ENCODE measurements around the gene SPNS2.

SPNS2 gene

GRCh38 chr17:4554441-4554996 is 55.8 kb downstream of the SPNS2 start:
- DNase-seq = no peak

GRCh38 chr17:4554997-4555799 is 56.5 kb downstream of the SPNS2 start, which contains the start of gene MYBBP1A:
TSS of gene MYBBP1A (minus strand) at chr17:4555384. CDS start at chr17:4555324, 60 bp downstream.
- peak; percentile 94 for DNase-seq

- DNase-seq = no peak
These were observed 57.4 kb downstream of the SPNS2 start for GRCh38 chr17:4555873-4556759.

DNA sequence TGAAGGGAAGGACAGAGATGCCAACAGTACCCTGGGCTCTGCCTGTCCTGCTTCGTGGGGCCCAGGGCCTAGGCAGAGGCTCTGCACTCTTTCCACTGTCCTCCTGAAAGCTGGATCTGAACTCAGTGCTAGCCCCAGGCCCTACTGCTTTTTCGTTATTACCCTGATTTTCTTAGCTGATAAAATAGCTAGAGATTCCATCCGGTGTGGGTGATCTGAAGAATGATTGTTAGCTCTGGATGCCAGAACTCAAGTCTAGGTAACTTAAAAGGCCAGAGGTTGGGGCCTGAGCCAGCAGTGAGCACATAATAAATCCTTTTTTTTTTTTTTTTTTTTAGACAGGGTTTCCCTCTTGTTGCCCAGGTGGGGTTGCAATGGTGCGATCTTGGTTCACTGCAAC is 58.3 kb downstream of the SPNS2 start:
- DNase-seq = no peak

GRCh38 chr17:4557626-4558346 is 59.1 kb downstream of the SPNS2 start:
- DNase-seq = no peak

DNA sequence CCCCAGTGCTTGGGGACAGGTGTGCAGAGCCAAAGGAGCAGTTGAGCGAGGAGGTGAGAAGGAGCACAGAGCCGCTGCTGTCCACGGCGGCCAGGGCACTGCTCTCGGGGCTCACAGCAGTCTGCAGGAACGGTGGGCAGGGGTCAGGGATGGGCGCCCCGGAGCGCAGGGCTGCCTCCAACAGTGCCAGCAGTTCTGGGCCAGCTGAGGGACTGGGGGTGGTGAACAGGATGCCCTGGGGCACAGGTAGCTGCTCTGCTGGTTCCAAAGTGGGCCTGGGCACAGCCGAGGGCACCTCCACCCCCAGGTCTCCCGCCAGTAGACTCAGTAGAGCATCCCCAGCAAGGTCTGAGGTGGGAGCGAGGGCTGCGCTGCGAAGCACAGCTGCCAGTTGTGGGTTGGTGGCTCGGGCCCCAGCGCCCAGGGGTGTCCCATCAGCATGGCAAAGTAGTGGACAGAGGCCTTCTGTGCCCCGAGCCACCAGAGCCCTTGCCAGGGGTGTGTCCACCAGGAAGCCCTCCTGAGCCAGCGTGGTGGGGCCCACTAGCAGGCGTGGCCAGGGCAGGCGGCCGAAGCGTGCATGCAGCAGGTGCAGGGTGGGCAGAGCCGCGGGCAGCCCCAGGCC is 59.8 kb downstream of the SPNS2 start:
- DNase-seq = no peak

DNA sequence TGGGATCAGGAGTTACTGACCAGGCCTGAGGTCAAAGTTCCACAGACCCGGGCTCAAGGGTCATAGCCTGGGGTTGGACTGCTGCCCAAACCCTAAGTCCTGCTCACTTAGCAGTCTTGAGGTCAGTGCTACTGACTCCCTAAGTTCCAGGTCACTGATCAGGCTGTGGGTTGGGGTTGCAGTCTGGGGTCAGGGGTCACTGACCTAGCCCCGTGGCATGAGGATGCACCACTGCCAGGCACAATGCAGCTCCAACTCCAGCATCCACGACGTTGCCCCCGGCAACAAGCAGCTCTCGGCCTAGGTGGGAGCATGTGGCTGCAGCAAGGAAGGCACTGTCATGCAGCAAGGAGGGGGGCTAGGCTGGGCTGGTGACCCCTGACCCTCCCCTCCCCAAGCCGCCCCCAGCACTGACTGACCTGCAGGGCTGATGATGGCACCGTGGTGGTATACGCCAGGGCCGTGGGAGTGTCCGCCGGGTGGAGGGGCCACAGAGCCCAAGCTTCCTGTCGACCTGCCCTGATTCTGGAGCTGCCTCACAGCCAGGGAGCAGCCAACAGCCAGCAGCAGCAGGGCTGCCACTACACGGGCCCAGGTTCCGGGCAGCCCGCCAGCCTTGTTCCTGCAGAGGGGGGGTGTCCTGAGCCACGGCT is 60.6 kb downstream of the SPNS2 start:
- DNase-seq = no peak

GRCh38 chr17:4559966-4560365 is 61.3 kb downstream of the SPNS2 start:
- DNase-seq = no peak

- no peak for DNase-seq
These were observed 61.7 kb downstream of the SPNS2 start, which contains the start of gene GGT6 for GRCh38 chr17:4560421-4560820. TSS of gene GGT6 (minus strand) at chr17:4560577. CDS start at chr17:4560521, 56 bp downstream.

- DNase-seq = no peak
These were observed 62.2 kb downstream of the SPNS2 start for GRCh38 chr17:4560837-4561256.

DNA sequence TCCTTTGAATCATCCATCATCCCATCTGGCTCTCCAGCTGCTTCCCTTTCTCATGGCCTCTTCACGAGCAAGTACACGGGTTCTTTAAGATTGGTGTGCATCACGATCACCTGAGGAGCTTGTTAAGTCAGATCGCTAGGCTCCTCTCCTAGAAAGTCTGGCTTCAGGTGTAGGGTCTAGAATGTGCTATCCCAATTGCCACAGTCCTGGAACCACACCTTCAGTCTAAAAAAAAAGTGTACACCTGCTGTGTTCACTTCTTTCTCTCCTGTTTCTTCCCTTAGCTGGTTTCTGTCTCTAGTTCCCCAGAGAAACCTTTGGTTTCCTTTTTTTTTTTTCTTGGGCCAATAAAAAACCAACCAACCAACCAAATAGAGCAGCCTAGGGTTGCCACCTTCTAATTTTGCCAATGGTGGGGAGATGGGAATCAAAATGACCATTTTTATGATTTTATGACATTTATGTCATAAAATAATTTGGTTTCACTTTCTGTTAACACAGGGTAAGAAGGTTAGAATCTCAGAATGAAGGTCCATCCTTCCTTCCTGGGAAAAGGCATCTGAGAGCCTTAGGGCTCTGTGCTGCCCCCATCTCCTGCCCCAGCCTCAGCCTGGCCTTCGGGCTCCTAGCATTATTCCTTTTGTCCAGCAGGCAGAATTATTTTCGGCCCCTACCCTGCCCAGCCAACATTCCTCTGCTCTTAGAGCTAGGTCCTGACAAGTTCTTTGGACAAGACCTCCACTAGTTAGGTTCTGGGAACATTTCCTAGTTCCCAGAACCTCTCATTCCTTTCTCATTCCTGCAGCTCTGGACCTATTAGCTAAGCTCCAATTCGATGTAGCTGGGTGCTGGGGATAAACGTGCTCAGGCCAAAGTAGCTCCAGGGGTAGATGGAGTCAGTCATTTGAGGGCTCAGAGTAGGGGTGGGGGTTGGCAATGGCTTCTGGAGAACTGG is 63.6 kb downstream of the SPNS2 start:
- no peak for DNase-seq

DNA sequence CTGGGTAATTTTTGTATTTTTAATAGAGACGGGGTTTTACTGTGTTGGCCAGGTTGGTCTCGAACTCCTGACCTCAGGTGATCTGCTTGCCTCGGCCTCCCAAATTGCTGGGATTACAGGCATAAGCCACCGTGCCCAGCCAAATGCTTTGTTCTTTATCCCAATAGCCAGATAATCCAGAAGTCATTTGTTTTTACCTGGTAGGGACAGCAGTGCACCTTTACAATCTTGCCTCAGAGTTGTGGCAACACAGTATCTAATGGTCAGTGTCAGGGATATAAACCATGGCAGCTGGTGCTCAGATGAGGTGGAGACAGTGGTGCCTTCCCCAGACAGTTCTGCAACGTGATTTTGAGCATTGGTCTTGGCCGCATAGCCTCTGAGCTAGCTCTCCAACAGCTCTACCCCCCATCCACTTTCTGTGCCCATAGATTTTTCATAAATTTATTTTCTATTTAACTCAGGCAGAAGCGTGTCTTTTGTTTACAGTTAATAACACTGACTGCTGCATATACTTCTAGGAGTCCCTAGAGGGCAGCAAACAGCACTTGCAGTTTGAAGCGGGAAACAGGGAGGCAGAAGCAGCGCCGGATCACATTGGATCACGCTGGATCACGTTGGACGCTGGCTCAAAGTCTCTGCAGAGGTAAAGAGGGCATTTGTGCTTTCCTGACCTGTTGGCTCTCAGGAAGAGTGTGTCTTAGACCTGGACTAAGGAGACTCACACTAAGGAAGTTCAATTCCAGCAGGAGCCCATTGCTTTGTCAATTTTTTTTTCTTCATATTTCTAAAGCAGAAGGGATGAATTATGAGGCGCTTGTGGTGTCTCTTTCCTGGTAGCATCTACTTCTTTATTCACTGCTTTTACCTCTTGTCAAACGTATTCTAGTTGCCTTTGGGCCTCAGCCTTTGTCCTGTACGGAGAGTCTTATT is 66.8 kb downstream of the SPNS2 start:
- no peak for DNase-seq

DNA sequence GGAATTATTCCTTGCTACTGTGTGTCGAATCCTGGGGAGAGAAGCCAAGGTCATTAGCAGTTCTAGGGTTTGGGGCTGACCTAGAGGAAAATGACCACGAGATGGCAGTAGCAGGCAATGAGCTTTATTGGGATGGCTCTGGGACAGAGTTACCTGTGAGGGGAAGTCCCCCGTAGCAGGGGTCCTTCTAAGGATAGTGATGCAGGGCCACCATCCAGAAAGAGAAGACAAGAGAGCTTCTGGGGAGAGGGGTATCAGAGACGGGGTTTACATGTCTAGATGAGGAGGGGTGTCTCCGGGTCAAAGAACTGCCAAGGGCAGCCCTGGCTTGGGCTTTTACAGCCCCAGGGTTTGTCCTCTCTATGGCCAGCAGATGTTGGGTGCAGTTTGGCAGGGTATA is 68.1 kb downstream of the SPNS2 start:
- no peak for DNase-seq

- no peak for DNase-seq
These were observed 70.9 kb downstream of the SPNS2 start for GRCh38 chr17:4569591-4569990.

DNA sequence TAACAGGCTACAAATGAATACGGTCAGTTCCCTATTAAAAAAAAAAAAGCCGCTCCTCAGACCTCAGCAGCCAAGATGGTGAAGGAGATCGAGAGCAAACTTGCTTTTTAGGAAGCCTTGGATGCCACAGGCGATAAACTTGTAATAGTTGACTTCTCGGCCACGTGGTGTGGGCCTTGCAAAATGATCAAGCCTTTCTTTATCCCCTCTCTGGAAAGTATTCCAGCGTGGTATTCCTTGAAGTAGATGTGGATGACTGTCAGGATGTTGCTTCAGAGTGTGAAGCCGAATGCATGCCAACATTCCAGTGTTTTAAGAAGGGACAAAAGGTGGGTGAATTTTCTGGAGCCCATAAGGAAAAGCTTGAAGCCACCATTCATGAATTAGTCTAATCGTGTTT is 73.5 kb downstream of the SPNS2 start:
- DNase-seq = no peak

- DNase-seq = no peak
These were observed 74.4 kb downstream of the SPNS2 start for GRCh38 chr17:4573115-4573514.

DNA sequence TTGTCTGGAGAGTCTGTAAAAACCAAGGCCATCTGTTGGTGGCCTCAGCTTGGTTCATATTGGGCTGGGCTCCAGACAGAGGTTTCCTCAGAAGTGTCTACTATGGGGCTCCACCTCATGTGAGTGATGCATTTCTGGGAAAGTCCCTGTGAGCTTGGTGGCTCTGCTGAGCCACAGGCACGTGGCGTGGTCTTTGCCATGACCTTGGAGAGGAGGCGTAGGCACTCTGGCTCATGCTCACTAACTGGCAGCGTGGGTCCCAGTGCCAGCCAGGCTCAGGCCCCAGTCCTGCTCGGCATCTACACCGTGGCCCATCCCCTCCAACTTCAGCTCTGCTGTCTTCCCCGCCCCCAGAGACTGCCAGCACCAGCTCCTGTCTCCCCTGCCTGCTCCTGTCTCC is 75.0 kb downstream of the SPNS2 start:
- no peak for DNase-seq

DNA sequence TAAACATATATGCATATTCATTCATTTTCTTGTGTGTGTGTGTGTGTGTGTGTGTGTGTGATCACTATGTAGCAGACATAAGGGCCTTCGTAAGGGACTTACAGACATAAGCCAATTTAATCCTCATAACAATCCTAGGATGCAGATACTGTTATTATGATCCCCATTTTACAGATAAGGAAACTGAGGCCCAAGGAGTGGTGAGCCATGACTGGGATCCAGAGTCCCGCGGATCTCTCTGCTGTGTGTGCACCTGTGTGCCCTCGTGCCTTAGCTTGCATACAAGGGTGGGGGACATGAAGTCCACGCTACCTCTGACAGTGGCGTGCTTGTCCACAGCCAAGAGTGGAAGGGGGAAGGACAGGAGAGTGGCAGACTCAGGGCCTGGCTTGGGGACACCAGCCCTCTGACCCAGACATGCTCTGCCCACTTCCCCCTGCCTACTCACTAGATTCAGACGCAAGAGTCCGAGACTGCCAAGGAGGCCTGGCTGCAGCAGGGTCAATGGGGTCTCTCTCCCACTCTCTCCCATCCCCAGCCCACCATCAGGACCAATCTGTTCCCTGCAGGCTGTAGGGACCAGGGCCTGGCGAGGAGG is 75.9 kb downstream of the SPNS2 start:
- DNase-seq = no peak

DNA sequence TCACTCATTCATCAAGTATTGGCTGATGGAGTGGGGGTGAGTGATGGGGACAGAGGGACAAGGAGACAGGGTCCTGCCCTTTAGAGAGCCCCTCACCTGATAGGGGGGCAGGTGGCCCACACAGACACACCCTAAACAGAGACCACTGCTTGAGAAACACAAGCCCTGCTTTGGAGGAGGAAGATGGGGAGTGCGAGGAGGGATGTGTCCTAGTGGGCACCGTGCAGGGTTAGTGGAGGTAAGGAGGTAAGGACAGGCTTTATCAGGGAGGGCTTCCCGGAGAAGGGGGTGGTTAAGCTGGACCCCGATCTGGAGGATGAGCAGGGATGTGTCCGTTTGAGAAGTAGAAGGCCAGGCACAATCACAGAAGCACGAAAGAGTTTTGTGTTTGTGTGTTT is 77.5 kb downstream of the SPNS2 start:
- DNase-seq = no peak
